Activated naive CD8-positive, alpha-beta T cell treated with anti-CD3 and anti-CD28 coated beads for 36 hours (primary cell): ENCODE measurements around the gene GRK7. TPM values are rescaled to one million over a fixed set of nuclear protein-coding genes. Genes with fewer than 3 reads are reported as not detected.
A peak's percentile ranks its signal among the peaks of the same experiment; 100 is the strongest.

Experiments
- DNase-seq: peaks from one replicate; pipeline ENCODE4 v3.0.0; 2021
- H3K27ac Mint-ChIP-seq: one replicate; pipeline ENCODE4 v1.8.0; 2022; ENCODE audit warnings: mild to moderate bottlenecking, moderate library complexity, mixed read lengths
- H3K27me3 Mint-ChIP-seq: one replicate; pipeline ENCODE4 v1.8.0; 2022; ENCODE audit warnings: mild to moderate bottlenecking, mixed read lengths
- H3K36me3 Mint-ChIP-seq: one replicate; pipeline ENCODE4 v1.8.0; 2021; ENCODE audit warnings: mild to moderate bottlenecking, mixed read lengths
- H3K4me1 Mint-ChIP-seq: one replicate; pipeline ENCODE4 v1.8.0; 2021; ENCODE audit warnings: mixed read lengths
- H3K4me3 Mint-ChIP-seq: one replicate; pipeline ENCODE4 v1.8.0; 2022; ENCODE audit warnings: mild to moderate bottlenecking, moderate library complexity, mixed read lengths
- H3K9me3 Mint-ChIP-seq: one replicate; pipeline ENCODE4 v1.8.0; 2022; ENCODE audit warnings: mixed read lengths
- total RNA-seq, 2 experiments: library from RNA; stranded (reverse); gene quantifications; one replicate each; pipeline ENCODE4 v1.2.3, GENCODE V29; 2021

Gene GRK7, protein sequence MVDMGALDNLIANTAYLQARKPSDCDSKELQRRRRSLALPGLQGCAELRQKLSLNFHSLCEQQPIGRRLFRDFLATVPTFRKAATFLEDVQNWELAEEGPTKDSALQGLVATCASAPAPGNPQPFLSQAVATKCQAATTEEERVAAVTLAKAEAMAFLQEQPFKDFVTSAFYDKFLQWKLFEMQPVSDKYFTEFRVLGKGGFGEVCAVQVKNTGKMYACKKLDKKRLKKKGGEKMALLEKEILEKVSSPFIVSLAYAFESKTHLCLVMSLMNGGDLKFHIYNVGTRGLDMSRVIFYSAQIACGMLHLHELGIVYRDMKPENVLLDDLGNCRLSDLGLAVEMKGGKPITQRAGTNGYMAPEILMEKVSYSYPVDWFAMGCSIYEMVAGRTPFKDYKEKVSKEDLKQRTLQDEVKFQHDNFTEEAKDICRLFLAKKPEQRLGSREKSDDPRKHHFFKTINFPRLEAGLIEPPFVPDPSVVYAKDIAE (N-terminal part only)
- total RNA-seq = not detected

DNA sequence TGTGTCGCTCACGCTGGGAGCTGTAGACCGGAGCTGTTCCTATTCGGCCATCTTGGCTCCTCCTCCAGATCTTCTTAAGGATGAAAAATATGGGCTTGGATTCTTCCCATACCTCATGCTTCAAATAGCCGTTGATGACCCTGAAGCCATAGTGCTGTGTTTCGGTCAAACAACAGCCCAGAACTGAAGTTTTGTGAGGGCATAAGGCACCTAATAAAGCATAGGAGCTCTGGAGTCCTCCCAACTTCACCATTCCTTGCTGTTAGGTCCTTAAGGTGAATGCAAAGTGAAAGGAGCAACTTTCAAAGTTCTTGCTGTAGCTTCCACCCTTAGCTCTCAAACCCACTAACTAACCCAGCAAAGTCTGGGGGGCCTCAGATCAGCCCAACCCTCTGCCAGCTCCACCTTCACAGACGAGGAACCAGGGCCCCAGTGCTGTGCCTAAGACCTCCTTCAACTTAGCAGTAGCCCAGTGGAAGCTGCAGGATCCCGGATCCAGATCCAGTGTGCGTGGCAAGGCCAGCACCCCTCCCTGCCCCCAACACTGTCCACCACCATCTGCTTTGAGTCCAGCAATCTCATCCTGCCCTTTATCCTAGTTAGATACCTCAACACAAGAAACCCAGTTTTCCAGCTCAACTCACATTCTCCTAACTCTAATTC, at the start of gene GRK7:
TSS of gene GRK7 (plus strand) at position 321 of the 663 bp plus-strand sequence. CDS start 14,877 bp downstream, outside the sequence.
- Mint-ChIP-seq H3K27me3 (no peaks in the 10 kb centered on the region), H3K27ac (no peak within 1 kb of the TSS), H3K36me3 (no peaks in the 10 kb centered on the region)

DNA sequence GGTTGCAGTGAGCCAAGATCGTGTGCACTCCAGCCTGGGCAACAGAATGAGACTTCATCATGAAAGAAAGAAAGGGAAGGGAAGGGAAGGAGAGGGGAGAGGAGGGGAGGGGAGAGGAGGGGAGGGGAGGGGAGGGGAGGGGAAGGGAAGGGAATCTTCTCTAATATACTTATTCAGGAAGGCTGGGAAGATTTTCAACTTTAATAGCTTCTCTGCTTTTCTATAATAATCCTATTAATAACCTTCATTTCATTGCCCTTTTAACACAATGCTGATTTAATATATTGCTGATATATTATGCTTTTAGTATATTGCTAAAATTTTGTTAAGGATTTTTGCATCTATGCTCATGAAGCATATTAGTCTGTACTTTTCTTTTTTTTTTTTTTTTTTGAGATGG, 48.5 kb upstream of the GRK7 start:
- no peak for DNase-seq
- H3K36me3 Mint-ChIP-seq = no peaks in the 10 kb centered on the region
- H3K4me3 Mint-ChIP-seq = no peak overlapping the region
- H3K9me3 Mint-ChIP-seq = peaks cover 11% of the 10 kb centered on the region
- H3K27me3 Mint-ChIP-seq = no peaks in the 10 kb centered on the region
- no peak overlapping the region for H3K27ac Mint-ChIP-seq
- no peaks in the 10 kb centered on the region for H3K4me1 Mint-ChIP-seq

More for the DNA sequence above, at the start of gene GRK7:
- no peak for DNase-seq
- Mint-ChIP-seq H3K4me1 (peaks cover 4% of the 10 kb centered on the region), H3K4me3 (no peak within 1 kb of the TSS), H3K9me3 (no peaks in the 10 kb centered on the region)

DNA sequence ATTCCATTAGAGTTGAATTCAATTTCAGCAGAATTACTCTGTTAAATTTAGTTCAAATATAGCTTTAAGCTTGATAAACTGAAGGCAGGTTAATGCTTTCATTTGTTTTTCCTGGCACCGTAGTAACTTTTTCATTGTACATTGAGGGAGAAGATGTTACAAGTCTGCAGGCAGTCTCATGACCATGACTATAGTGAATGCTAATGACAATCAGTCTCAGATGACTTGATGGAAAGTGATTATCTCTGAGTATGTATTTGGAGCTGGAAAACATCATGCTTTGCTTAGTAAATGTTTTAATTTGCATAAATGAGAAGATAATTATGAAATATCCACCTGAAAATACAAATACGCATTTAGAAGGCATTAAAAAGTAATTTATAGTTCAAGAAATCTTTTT, 41.1 kb upstream of the GRK7 start:
- no peak overlapping the region for H3K27ac Mint-ChIP-seq
- H3K9me3 Mint-ChIP-seq = no peaks in the 10 kb centered on the region
- no peak overlapping the region for H3K4me3 Mint-ChIP-seq
- H3K27me3 Mint-ChIP-seq = no peaks in the 10 kb centered on the region
- DNase-seq = no peak
- H3K4me1 Mint-ChIP-seq = no peaks in the 10 kb centered on the region
- no peaks in the 10 kb centered on the region for H3K36me3 Mint-ChIP-seq

DNA sequence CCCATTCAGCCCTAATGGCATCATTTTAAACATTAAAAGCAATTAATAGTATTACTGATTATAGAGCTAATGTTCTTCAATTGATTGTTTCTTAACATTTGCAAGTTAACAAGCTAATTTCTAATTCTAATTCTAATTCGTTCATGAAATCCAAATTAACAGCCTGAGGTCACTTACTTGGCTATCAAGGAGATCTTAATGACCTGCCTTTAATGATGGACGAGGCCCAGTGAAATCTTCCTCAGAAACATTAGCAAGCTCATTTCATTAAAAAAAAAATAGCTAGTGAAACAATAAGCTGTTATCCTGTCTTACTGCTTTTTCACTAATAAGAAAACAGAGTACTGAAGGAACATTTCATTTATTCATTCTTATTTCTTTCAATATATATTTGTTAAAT, 40.6 kb upstream of the GRK7 start:
- H3K27me3 Mint-ChIP-seq = no peaks in the 10 kb centered on the region
- H3K4me3 Mint-ChIP-seq = no peak overlapping the region
- H3K4me1 Mint-ChIP-seq = no peaks in the 10 kb centered on the region
- no peak for DNase-seq
- no peaks in the 10 kb centered on the region for H3K36me3 Mint-ChIP-seq
- no peak overlapping the region for H3K27ac Mint-ChIP-seq
- H3K9me3 Mint-ChIP-seq = no peaks in the 10 kb centered on the region

DNA sequence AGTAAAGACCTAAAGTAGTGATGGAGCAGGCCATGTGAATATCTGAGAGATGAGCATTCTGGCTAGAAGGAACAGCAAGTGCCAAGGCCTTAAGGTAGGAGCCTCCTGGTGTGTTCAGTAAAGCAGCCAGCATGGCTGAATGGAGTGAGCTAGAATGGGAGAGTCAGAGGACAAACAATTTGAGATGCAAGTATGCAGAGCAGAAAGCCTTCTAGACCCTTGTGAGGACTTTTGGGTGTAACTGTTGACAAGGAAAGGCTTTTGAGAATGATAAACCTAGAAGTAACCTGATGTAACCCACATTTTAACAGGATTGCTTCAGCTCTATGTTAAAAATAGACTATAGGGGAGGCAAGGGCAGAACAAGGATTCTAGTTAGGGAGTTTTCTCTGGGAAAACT, 40.0 kb upstream of the GRK7 start:
- no peak overlapping the region for H3K27ac Mint-ChIP-seq
- DNase-seq = no peak
- no peaks in the 10 kb centered on the region for H3K36me3 Mint-ChIP-seq
- H3K4me1 Mint-ChIP-seq = no peaks in the 10 kb centered on the region
- H3K4me3 Mint-ChIP-seq = no peak overlapping the region
- no peaks in the 10 kb centered on the region for H3K27me3 Mint-ChIP-seq
- H3K9me3 Mint-ChIP-seq = no peaks in the 10 kb centered on the region

DNA sequence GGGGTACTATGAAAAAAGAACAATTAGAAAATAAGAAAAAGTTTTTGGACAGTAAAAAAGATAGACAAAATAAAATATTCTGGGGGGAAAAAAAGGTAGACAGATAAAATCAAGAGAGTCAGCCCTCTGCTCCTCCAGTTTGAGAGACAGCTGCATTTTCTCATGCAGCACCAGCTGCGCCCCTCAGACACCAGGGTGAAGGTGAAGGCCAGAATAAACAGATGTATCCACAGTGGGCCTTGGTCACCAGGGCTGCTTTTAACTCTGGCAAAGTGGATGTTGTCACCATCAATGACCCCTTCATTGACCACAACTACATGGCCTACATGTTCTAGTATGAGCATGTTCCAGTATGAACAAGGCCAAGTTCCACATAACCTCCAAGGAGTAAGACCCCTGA, 39.0 kb upstream of the GRK7 start:
- no peaks in the 10 kb centered on the region for H3K36me3 Mint-ChIP-seq
- no peaks in the 10 kb centered on the region for H3K9me3 Mint-ChIP-seq
- H3K27me3 Mint-ChIP-seq = no peaks in the 10 kb centered on the region
- no peaks in the 10 kb centered on the region for H3K4me1 Mint-ChIP-seq
- H3K4me3 Mint-ChIP-seq = no peak overlapping the region
- DNase-seq = no peak
- no peak overlapping the region for H3K27ac Mint-ChIP-seq

DNA sequence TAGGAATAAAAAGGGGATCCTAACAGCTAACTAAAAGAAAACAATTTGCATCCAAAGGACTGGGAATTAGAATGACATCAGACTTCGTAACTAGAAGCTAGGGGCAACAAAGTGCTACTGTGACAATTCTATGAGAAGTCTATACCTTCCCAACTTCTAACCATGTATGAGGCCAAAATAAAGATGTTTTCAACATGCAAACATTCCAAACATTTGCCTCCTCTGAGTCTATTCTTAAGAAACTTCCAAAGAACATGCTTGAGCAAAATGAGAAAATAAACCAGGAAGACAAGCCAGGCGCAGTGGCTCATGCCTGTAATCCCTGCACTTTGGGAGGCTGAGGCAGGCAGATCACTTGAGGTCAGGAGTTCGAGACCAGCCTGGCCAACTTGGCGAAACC, 38.2 kb upstream of the GRK7 start:
- H3K36me3 Mint-ChIP-seq = no peaks in the 10 kb centered on the region
- H3K27ac Mint-ChIP-seq = no peak overlapping the region
- H3K4me1 Mint-ChIP-seq = no peaks in the 10 kb centered on the region
- no peaks in the 10 kb centered on the region for H3K27me3 Mint-ChIP-seq
- no peak for DNase-seq
- no peak overlapping the region for H3K4me3 Mint-ChIP-seq
- H3K9me3 Mint-ChIP-seq = no peaks in the 10 kb centered on the region

DNA sequence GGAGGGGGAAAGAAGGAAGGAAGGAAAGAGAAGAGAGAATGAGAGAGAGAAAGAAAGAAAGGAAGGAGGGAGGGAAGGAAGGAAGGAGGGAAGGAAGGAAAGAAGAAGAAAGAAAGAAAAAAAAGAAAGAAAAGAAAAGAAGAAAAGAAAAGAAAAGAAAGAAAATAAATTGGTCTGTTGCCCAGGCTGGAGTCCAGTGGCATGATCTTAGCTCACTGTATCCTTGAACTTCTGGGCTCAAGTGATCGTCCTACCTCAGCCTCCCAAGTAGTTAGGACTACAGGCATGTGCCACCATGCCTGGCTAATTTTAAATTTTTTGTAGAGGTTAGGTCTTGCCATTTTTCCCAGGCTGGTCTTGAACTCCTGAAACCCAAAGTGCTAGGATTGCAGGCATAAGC, 36.7 kb upstream of the GRK7 start:
- H3K27me3 Mint-ChIP-seq = no peaks in the 10 kb centered on the region
- no peaks in the 10 kb centered on the region for H3K4me1 Mint-ChIP-seq
- H3K9me3 Mint-ChIP-seq = no peaks in the 10 kb centered on the region
- DNase-seq = no peak
- no peak overlapping the region for H3K27ac Mint-ChIP-seq
- no peaks in the 10 kb centered on the region for H3K36me3 Mint-ChIP-seq
- no peak overlapping the region for H3K4me3 Mint-ChIP-seq

DNA sequence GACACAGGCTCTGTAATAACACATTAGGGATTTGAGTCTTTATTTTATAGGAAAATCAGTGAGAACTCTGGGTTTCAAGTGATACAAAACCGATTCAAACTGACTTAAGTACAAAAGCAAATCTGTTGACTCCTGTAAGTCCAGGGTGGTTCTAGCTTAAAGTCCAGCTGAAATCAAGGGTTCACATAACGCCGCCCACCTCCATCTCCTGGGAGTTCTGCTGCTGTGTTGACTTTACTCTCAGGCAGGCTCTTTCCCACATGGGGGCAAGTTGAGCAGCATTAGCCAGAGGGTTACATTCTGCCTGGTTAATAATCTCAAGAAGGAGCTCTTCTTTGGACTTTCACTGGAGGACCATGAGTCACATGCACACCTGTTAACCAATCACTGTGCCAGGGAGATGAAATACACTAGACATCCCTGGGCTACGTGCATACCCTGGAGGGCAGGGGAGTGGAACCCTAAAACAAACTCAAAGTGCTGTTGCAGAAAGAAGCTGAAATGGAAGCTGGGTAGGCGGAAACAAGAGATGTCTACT, 34.8 kb upstream of the GRK7 start:
- H3K27me3 Mint-ChIP-seq = no peaks in the 10 kb centered on the region
- no peak overlapping the region for H3K27ac Mint-ChIP-seq

DNA sequence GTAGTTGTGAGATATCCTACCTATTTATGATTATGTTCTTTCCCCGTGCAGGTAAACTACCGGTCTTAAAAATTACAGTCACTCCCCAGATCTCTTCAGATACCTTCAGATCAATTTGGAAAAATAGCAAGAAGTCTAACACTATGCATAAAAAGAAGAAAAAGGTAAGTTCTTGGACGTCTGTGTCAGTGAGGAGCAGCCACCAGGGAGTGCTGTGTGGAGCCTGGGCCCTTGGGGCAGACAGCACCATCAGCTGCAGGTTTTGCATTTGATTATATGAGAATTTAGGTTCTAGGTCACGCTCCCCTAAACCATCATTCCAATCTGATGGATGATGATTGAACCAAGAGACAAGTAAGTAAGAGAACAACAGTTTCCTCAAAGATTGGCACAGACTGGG, 34.0 kb upstream of the GRK7 start:
- Mint-ChIP-seq H3K36me3 (no peaks in the 10 kb centered on the region), H3K27ac (no peak overlapping the region), H3K4me3 (no peak overlapping the region), H3K9me3 (no peaks in the 10 kb centered on the region), H3K4me1 (no peaks in the 10 kb centered on the region), H3K27me3 (no peaks in the 10 kb centered on the region)
- DNase-seq = no peak

More for the DNA sequence above, 34.8 kb upstream of the GRK7 start:
- H3K9me3 Mint-ChIP-seq = no peaks in the 10 kb centered on the region
- H3K4me3 Mint-ChIP-seq = no peak overlapping the region
- H3K4me1 Mint-ChIP-seq = no peaks in the 10 kb centered on the region
- H3K36me3 Mint-ChIP-seq = no peaks in the 10 kb centered on the region
- no peak for DNase-seq

DNA sequence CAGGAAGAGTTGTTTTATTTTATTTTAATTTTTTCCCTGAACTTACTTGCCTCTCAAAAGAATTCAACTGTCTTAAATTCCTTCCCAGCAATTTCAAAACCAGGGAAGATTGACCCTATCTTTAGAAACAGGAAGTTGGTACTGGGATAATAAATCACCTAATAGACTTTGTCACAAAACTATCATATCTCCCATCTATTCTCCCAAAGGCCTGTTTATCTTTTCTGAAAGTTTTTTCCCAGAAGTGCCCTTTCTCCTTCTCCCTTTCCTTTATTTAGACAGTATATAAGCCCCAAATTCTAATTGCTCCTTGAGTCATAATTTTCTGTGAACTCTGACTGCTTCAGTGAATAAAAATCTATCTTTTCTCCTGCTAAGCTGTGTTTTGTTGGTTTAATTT, 28.0 kb upstream of the GRK7 start:
- Mint-ChIP-seq H3K4me1 (peaks cover 6% of the 10 kb centered on the region), H3K9me3 (no peaks in the 10 kb centered on the region), H3K27ac (no peak overlapping the region), H3K27me3 (no peaks in the 10 kb centered on the region), H3K4me3 (no peak overlapping the region), H3K36me3 (peaks cover 3% of the 10 kb centered on the region)
- no peak for DNase-seq

DNA sequence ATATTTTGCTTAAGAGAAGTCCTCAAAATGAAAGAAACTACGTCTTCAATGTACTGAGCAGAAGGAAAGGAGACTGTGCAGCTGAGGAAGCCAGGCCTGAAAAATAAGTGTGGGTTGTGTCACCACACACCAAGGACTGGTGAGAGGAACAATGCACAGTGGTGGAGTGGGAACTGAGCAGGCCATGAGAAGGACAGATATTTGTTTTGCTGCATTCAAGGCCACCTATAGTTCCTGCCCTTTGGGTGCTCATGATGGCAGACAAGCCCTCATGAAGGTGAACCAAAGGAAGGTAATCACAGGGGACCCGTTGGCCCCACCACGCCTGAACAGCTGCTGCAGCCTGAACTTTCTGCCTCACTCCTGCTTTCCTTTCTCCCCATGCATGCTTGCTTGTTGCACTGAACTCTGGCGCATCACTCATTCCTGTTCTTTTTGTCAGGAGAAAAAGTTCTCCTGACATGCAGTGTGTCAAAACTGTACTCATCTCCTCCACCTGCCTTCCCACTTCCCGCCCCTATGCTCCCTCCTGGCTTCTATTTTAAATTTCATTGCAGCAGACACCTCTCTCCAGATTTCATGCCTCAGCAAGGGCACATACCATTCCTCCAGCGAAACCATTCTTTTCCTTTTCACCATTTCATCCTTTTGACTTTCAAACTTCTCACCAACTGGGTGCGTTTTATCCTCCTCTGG, 27.3 kb upstream of the GRK7 start:
- DNase-seq = no peak
- no peak overlapping the region for H3K27ac Mint-ChIP-seq
- no peaks in the 10 kb centered on the region for H3K9me3 Mint-ChIP-seq
- H3K36me3 Mint-ChIP-seq = peaks cover 3% of the 10 kb centered on the region
- H3K4me3 Mint-ChIP-seq = no peak overlapping the region
- H3K4me1 Mint-ChIP-seq = peaks cover 14% of the 10 kb centered on the region
- no peaks in the 10 kb centered on the region for H3K27me3 Mint-ChIP-seq

DNA sequence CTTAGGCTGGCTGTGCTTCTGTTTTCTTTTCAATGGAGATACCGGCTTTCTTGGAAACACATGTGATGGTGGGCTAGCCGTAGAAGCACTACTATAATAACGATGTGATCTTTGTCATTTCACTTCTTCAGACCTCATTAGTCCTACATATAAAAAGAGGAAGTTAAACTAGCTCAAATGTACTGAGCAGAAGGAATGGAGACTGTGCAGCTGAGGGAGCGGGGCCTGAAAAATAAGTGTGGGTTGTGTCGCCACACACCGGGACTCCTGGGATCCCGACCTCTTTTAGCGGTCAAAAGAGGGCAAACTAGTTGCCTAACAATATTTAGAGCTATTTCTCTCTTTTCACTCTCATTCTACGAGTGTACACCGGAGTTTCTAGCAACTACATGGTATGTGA, 26.1 kb upstream of the GRK7 start:
- DNase-seq = no peak

DNA sequence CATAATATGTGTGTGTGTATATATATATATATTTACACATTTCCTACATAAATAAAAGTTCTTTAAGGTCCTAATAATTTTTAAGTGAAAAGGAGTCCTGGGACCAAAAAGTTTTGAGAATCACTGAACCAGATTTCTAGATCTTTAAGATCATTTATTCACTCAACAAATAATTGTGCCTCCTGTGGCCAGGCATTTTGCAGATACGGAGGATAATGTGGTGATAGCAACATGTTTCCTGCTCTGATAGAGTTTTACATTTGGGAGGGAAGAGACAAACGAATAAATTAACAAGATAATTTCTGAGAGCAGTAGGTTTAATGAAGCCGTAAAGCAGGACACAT, 25.6 kb upstream of the GRK7 start:
- H3K27me3 Mint-ChIP-seq = no peaks in the 10 kb centered on the region
- DNase-seq = no peak
- peak overlapping the region; percentile 90 for H3K27ac Mint-ChIP-seq
- H3K36me3 Mint-ChIP-seq = peaks cover 5% of the 10 kb centered on the region
- H3K4me1 Mint-ChIP-seq = peaks cover 22% of the 10 kb centered on the region
- peak overlapping the region; percentile 77 for H3K4me3 Mint-ChIP-seq
- H3K9me3 Mint-ChIP-seq = no peaks in the 10 kb centered on the region

More for the DNA sequence above, 26.1 kb upstream of the GRK7 start:
- Mint-ChIP-seq H3K4me1 (peaks cover 19% of the 10 kb centered on the region), H3K27ac (no peak overlapping the region), H3K27me3 (no peaks in the 10 kb centered on the region), H3K36me3 (peaks cover 3% of the 10 kb centered on the region), H3K9me3 (no peaks in the 10 kb centered on the region), H3K4me3 (no peak overlapping the region)
